A673 (cell line): ENCODE data around the gene SPRYD3.

Experiments
- EZH2 ChIP-seq: fragments of 200-600 bp; sonication (generic); IDR thresholded peaks from 2 replicates; pipeline ENCODE4 v1.6.1; 2017; ENCODE audit warnings: borderline replicate concordance, low read depth, mild to moderate bottlenecking, mixed read lengths, antibody characterized with exemption, low read length; ENCODE audit not compliant: poor library complexity, severe bottlenecking
- TF ChIP-seq, protein P1 (sequence below): fragments of 300-800, 200-600 bp; sonication (generic); conservative IDR thresholded peaks from 2 replicates; pipeline ENCODE4 v1.5.1; 2017; ENCODE audit warnings: low read depth, mild to moderate bottlenecking, antibody characterized with exemption, low read length, moderate library complexity, mixed read lengths

DNA sequence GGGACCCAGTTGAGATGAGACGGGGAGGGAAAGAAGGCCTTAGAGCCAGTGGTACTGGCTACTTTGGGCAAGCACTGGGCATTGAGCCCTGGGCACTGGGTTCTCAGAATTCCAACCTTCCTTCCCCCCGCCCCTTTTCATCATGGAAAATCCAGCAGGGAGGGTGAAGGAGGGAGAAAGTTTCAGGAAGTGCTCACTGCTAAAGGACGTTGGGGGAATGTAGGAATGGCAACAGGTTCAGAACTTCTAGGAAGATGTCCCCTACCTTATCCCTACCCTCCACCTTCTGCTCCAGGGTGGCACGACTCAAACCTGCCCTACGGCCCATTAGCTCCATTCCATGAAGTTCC, 33.5 kb downstream of the SPRYD3 start:
- TF ChIP-seq, protein P1, sequence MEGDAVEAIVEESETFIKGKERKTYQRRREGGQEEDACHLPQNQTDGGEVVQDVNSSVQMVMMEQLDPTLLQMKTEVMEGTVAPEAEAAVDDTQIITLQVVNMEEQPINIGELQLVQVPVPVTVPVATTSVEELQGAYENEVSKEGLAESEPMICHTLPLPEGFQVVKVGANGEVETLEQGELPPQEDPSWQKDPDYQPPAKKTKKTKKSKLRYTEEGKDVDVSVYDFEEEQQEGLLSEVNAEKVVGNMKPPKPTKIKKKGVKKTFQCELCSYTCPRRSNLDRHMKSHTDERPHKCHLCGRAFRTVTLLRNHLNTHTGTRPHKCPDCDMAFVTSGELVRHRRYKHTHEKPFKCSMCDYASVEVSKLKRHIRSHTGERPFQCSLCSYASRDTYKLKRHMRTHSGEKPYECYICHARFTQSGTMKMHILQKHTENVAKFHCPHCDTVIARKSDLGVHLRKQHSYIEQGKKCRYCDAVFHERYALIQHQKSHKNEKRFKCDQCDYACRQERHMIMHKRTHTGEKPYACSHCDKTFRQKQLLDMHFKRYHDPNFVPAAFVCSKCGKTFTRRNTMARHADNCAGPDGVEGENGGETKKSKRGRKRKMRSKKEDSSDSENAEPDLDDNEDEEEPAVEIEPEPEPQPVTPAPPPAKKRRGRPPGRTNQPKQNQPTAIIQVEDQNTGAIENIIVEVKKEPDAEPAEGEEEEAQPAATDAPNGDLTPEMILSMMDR, result no peak
- no peak for TF ChIP-seq EZH2
